Inflammatory macrophage treated with lipopolysaccharide for 1 hour (primary cell): Measurements from ENCODE around the gene FBXO9.

ENCODE experiments used
- DNase-seq, 2 donors: peaks; one replicate each; pipeline ENCODE4 v3.0.0-alpha.2; 2020 to 2022

FBXO9 gene

DNA sequence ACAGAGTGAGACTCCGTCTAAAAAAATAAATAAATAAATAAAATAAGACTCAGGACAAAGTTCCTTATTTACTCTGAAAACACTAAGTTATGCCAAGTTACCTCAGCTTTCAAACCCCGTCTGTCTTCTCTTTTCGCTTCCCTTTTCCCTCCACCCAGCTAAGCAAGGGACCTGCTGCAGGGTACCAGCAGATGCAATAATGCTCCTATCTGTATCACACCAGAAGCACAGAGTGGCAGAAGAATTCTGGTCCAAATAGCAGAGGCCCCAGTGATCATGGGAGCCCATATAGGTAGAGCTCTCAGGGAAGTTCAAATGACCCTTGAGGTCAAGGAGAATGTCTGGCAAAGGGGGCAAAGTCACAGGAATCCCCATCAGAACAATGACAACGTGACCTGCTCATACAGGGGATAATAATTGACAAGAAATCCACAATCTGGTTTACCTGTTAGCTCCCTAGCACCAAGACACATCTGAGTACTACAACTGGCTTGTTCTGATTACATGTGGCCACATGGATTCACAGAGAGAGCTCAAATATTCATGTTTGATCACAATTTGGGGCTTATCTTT lies 74.7 kb downstream of the FBXO9 start:
- no peak for DNase-seq

DNA sequence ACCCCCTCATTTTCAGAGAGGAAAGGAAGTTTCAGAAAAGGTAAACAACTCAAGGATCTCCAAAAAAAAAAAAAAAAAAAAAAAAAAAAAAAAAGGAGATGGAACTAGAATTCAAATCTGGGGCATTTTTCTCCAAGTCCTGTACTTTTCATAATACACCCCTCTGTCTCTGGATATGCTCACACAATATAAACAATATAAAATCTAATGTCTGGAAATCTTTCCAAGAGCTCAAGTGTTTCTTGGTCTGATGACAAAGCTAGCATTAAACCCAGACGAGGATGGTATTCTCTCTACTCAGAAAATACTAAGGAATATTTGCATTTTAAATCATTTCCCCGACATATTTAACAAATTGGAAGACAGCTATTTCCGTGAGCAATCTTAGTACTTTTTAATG lies 77.6 kb downstream of the FBXO9 start:
- DNase-seq, result no peak

DNA sequence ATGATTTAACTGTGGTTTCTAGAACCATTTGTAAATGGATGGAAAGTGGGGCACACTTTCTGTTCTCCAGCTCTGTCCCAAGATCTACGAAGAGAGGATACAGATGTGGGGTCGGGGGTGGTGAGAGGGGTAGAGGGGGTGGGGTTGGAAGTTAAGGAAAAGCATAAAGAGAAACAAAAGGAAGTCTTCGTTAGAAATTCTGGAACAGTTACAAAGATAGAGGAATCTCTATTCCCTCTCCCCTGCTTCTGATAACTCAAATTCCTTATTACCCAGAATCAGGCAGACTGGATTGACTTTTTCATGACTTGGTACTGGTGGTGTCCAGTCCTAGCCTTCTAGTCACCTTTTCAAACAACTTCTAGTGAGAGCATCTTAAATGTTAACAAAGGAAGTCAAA lies 78.5 kb downstream of the FBXO9 start:
- DNase-seq, result no peak

DNA sequence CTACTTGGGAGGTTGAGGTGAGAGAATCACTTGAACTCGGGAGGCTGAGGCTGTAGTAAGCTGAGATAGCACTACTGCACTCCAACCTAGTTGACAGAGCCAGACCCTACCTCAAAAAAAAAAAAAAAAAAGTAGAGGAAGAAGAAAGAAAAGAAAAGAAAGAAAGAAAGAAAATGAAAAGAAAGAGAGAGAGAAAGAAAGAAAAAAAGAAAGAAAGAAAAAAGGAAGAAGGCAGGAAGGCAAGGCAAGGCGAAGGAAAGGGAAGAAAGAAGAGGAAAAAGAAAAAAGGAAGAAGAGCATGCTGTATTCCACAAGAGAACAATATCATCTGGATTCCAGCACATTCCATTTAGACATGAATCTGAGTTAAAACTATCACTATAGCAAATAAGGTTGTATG lies 79.6 kb downstream of the FBXO9 start:
- no peak for DNase-seq

DNA sequence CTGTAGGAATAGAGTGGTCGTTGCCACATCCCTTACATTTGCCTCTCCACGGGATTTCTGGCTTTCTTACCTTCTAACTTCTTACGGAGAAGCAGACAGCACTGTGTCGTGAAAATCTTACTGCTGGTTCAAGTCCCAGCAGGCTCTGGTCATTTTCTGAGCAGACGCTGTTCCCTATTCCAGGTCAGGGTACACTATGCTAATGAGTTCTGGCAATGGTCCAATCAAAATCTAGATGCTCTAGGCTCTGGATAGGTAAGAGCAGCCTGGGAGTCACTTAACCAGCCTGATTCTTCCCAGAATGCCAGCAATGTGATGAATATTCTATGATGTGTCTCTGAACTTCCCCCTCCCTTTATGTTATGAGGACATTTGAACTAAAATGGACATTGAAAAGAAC lies 83.5 kb downstream of the FBXO9 start, which contains the start of gene GCM1:
GCM1 (minus strand) TSS at position 158 of the 400 bp plus-strand sequence. CDS start 3,209 bp downstream, outside the sequence.
- DNase-seq, result no peak
